GM10248 (cell line): ENCODE measurements around the gene RASA3.

ENCODE experiments used
- CTCF ChIA-PET: fragments of 300-600 bp; sonication (Branson Sonifier 250); formaldehyde crosslinking; extraction: SDS; loops from one replicate; lab custom pipeline; 2021; ENCODE audit warnings: antibody characterized with exemption; lab: Yijun Ruan, JAX
- POLR2A ChIA-PET: fragments of 350-650 bp; sonication (Branson Sonifier 250); formaldehyde crosslinking; extraction: SDS; loops from one replicate; lab custom pipeline; 2020; ENCODE audit warnings: antibody characterized with exemption; lab: Yijun Ruan, JAX
- DNase-seq: peaks from one replicate; pipeline ENCODE4 v3.0.0; 2012; ENCODE audit errors: extremely low spot score
- CTCF ChIP-seq: IDR thresholded peaks from 2 replicates; pipeline ENCODE4 v1.5.1; 2012; ENCODE audit warnings: mild to moderate bottlenecking, low read depth; ENCODE audit errors: extremely low read depth, missing control alignments, control extremely low read depth

Gene RASA3

GRCh38 chr13:114004420-114005205, 127.8 kb downstream of the RASA3 start:
- no peak for TF ChIP-seq CTCF
- CTCF ChIA-PET: interaction anchor here (1.6 kb wide), 1 partner anchor 10 kb away, joined by 3 read pairs; no protein-coding TSS in a partner anchor
- POLR2A ChIA-PET: no interaction called here
- DNase-seq: no peak

GRCh38 chr13:114002771-114003321, 129.6 kb downstream of the RASA3 start:
- no peak for DNase-seq
- no peak for TF ChIP-seq CTCF
- POLR2A ChIA-PET: no interaction called here
- CTCF ChIA-PET: interaction anchor here (0.9 to 1.6 kb wide), 2 partner anchors 8 to 13 kb away, joined by 3 read pairs; no protein-coding TSS in a partner anchor

- TF ChIP-seq CTCF: no peak
- ChIA-PET POLR2A (no interaction called here), CTCF (no interaction called here)
- no peak for DNase-seq
Measured at GRCh38 chr13:114002009-114002544, 130.3 kb downstream of the RASA3 start.

GRCh38 chr13:114001331-114002008, 131.0 kb downstream of the RASA3 start:
- DNase-seq: no peak
- ChIA-PET CTCF (no interaction called here), POLR2A (no interaction called here)
- TF ChIP-seq CTCF: no peak

- no peak for DNase-seq
- CTCF ChIA-PET: no interaction called here
- POLR2A ChIA-PET: no interaction called here
- no peak for TF ChIP-seq CTCF
Measured at GRCh38 chr13:114000151-114001040, 132.0 kb downstream of the RASA3 start.

- ChIA-PET CTCF (no interaction called here), POLR2A (no interaction called here)
- TF ChIP-seq CTCF: no peak
- DNase-seq: no peak
Measured at GRCh38 chr13:113999618-113999910, 132.9 kb downstream of the RASA3 start.
